DOHH2 (cell line): ENCODE results near the gene CFAP58.

ENCODE experiments used
- H3F3A ChIP-seq: fragments of 200-600 bp; sonication (generic), shearing (Covaris generic); 2 replicates; pipeline ENCODE4 v1.6.0; 2016; ENCODE audit warnings: antibody characterized with exemption, mild to moderate bottlenecking; ENCODE audit not compliant: control insufficient read depth, insufficient read depth
- H3K27ac ChIP-seq: fragments of 200-600 bp; sonication (generic); 2 replicates; pipeline ENCODE4 v1.5.1; 2014; ENCODE audit warnings: low read depth, mild to moderate bottlenecking, low read length, moderate library complexity
- H3K27me3 ChIP-seq: fragments of 200-600 bp; sonication (generic); 2 replicates; pipeline ENCODE4 v1.6.1; 2014; ENCODE audit warnings: mild to moderate bottlenecking, low read length, mixed read lengths; ENCODE audit not compliant: control insufficient read depth
- H3K36me3 ChIP-seq: fragments of 200-600 bp; sonication (generic); 2 replicates; pipeline ENCODE4 v1.6.1; 2014; ENCODE audit warnings: mild to moderate bottlenecking, low read length, moderate library complexity, mixed read lengths; ENCODE audit not compliant: control insufficient read depth
- H3K4me1 ChIP-seq: fragments of 200-600 bp; sonication (generic); 2 replicates; pipeline ENCODE4 v1.6.1; 2014; ENCODE audit warnings: mild to moderate bottlenecking, low read length, mixed read lengths; ENCODE audit not compliant: control insufficient read depth
- H3K4me2 ChIP-seq: fragments of 200-600 bp; sonication (generic); 2 replicates; pipeline ENCODE4 v1.6.0; 2014; ENCODE audit warnings: mild to moderate bottlenecking, low read length, moderate library complexity
- H3K4me3 ChIP-seq: fragments of 200-600 bp; sonication (generic); 2 replicates; pipeline ENCODE4 v1.5.1; 2014; ENCODE audit warnings: mild to moderate bottlenecking, low read length, mixed read lengths
- H3K79me2 ChIP-seq: fragments of 200-600 bp; sonication (generic); 2 replicates; pipeline ENCODE4 v1.6.1; 2014; ENCODE audit warnings: mild to moderate bottlenecking, low read length, mixed read lengths; ENCODE audit not compliant: control insufficient read depth
- H3K9me2 ChIP-seq: fragments of 200-600 bp; sonication (generic); replicated peaks from 2 replicates; pipeline ENCODE4 v1.6.1; 2014; ENCODE audit warnings: mild to moderate bottlenecking, low read length, mixed read lengths; ENCODE audit not compliant: control insufficient read depth
- H3K9me3 ChIP-seq: fragments of 200-600 bp; sonication (generic); 2 replicates; pipeline ENCODE4 v1.6.1; 2014; ENCODE audit warnings: antibody characterized with exemption, low read length, mixed read lengths; ENCODE audit not compliant: control insufficient read depth, insufficient read depth
- H4K20me1 ChIP-seq: fragments of 200-600 bp; sonication (generic); 2 replicates; pipeline ENCODE4 v1.6.0; 2014; ENCODE audit warnings: low read depth, mild to moderate bottlenecking, antibody characterized with exemption, low read length, moderate library complexity; ENCODE audit not compliant: control insufficient read depth, insufficient read depth
- EZH2phosphoT487 ChIP-seq: fragments of 200-600 bp; sonication (generic); IDR thresholded peaks from 2 replicates; pipeline ENCODE4 v1.6.1; 2017; ENCODE audit warnings: borderline replicate concordance, mild to moderate bottlenecking, antibody characterized with exemption, low read length, moderate library complexity, mixed read lengths
- TF ChIP-seq, protein P1 (sequence below): fragments of 200-600 bp; sonication (generic); IDR thresholded peaks from one replicate; pipeline ENCODE4 v1.5.1; 2014; ENCODE audit warnings: antibody characterized with exemption, mild to moderate bottlenecking, low read depth, low read length; ENCODE audit not compliant: poor library complexity, severe bottlenecking

The CFAP58 gene

GRCh38 chr10:104337521-104337984 lies 16.1 kb upstream of the CFAP58 start:
- peaks cover 59% of the 10 kb centered on the region for H3K79me2 ChIP-seq

GRCh38 chr10:104337985-104338735 lies 15.5 kb upstream of the CFAP58 start, which contains the start of gene ITPRIP:
Gene ITPRIP, minus strand, starts transcription at chr10:104338465. Its CDS starts 22,414 bp downstream, at chr10:104316051.
- no peaks in the 10 kb centered on the region for H3K9me3 ChIP-seq
- H3K27me3 ChIP-seq: peaks cover 3% of the 10 kb centered on the region; the same call in 1 of the 2 replicates
- peaks cover 34% of the 10 kb centered on the region for H3K4me1 ChIP-seq
- H3K27ac ChIP-seq: peak within 1 kb of the TSS; percentile 79
- peaks cover 53% of the 10 kb centered on the region for H3K79me2 ChIP-seq
- peaks cover 21% of the 10 kb centered on the region for H3K36me3 ChIP-seq
- peaks cover 31% of the 10 kb centered on the region for H4K20me1 ChIP-seq
- no peaks in the 10 kb centered on the region for H3K9me2 ChIP-seq
- 0 out of 2 replicates have a peak, but pooled peaks cover 3% of the 10 kb centered on the region for H3F3A ChIP-seq
- H3K4me2 ChIP-seq: peak within 1 kb of the TSS; percentile 99
- TF ChIP-seq, protein P1, sequence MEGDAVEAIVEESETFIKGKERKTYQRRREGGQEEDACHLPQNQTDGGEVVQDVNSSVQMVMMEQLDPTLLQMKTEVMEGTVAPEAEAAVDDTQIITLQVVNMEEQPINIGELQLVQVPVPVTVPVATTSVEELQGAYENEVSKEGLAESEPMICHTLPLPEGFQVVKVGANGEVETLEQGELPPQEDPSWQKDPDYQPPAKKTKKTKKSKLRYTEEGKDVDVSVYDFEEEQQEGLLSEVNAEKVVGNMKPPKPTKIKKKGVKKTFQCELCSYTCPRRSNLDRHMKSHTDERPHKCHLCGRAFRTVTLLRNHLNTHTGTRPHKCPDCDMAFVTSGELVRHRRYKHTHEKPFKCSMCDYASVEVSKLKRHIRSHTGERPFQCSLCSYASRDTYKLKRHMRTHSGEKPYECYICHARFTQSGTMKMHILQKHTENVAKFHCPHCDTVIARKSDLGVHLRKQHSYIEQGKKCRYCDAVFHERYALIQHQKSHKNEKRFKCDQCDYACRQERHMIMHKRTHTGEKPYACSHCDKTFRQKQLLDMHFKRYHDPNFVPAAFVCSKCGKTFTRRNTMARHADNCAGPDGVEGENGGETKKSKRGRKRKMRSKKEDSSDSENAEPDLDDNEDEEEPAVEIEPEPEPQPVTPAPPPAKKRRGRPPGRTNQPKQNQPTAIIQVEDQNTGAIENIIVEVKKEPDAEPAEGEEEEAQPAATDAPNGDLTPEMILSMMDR: peak; percentile 46
- no peak for TF ChIP-seq EZH2phosphoT487
- H3K4me3 ChIP-seq: peak within 1 kb of the TSS; percentile 83

More at GRCh38 chr10:104337521-104337984, 16.1 kb upstream of the CFAP58 start:
- Histone ChIP-seq H3K9me3 (no peaks in the 10 kb centered on the region), H3F3A (0 out of 2 replicates have a peak, but pooled peaks cover 3% of the 10 kb centered on the region), H3K36me3 (peaks cover 21% of the 10 kb centered on the region), H3K4me2 (peak overlapping the region; percentile 99), H3K27ac (peak overlapping the region; percentile 79), H3K4me3 (peak overlapping the region; percentile 83), H4K20me1 (peaks cover 32% of the 10 kb centered on the region), H3K27me3 (peaks cover 3% of the 10 kb centered on the region; the same call in 1 of the 2 replicates), H3K4me1 (peaks cover 37% of the 10 kb centered on the region), H3K9me2 (no peaks in the 10 kb centered on the region)
- TF ChIP-seq, protein P1: no peak
- TF ChIP-seq EZH2phosphoT487: no peak

GRCh38 chr10:104339469-104340110 lies 14.0 kb upstream of the CFAP58 start:
- Histone ChIP-seq H3K36me3 (peaks cover 15% of the 10 kb centered on the region), H3K9me2 (no peaks in the 10 kb centered on the region), H3K9me3 (no peaks in the 10 kb centered on the region), H3K4me2 (peak overlapping the region; percentile 99), H3K27ac (no peak overlapping the region), H3F3A (0 out of 2 replicates have a peak, but pooled peaks cover 3% of the 10 kb centered on the region), H3K4me3 (peak overlapping the region; percentile 83), H3K79me2 (peaks cover 38% of the 10 kb centered on the region), H3K4me1 (peaks cover 34% of the 10 kb centered on the region), H4K20me1 (peaks cover 23% of the 10 kb centered on the region), H3K27me3 (peaks cover 3% of the 10 kb centered on the region; the same call in 1 of the 2 replicates)
- TF ChIP-seq EZH2phosphoT487: no peak
- TF ChIP-seq, protein P1: no peak
